Type B pancreatic cell (in vitro differentiated cells): ENCODE results near the gene MRPS34. TPM values are rescaled to one million over a fixed set of nuclear protein-coding genes. Genes with fewer than 3 reads are reported as not detected.

Experiments
- DNase-seq: peaks from one replicate; pipeline ENCODE4 v3.0.0; 2021; ENCODE audit warnings: mixed read lengths; ENCODE audit not compliant: unreplicated experiment; ENCODE audit errors: extremely low spot score
- H3K27ac Mint-ChIP-seq: 2 replicates; pipeline ENCODE4 v1.8.0; 2021; ENCODE audit warnings: mild to moderate bottlenecking, mixed read lengths
- H3K27me3 Mint-ChIP-seq: 2 replicates; pipeline ENCODE4 v1.8.0; 2021; ENCODE audit warnings: mixed read lengths
- H3K36me3 Mint-ChIP-seq: 2 replicates; pipeline ENCODE4 v1.8.0; 2021; ENCODE audit warnings: mixed read lengths
- H3K4me1 Mint-ChIP-seq: one replicate; pipeline ENCODE4 v1.8.0; 2021; ENCODE audit warnings: mixed read lengths; ENCODE audit not compliant: unreplicated experiment
- H3K4me3 Mint-ChIP-seq: 2 replicates; pipeline ENCODE4 v1.8.0; 2021; ENCODE audit warnings: mild to moderate bottlenecking, mixed read lengths
- H3K9me3 Mint-ChIP-seq: 2 replicates; pipeline ENCODE4 v1.8.0; 2021; ENCODE audit warnings: mixed read lengths
- CTCF ChIP-seq: fragments of 200-600 bp; sonication (generic); conservative IDR thresholded peaks from 2 replicates; pipeline ENCODE4 v1.5.0; 2021; ENCODE audit warnings: antibody characterized with exemption, mild to moderate bottlenecking
- total RNA-seq: library from RNA; stranded (reverse); gene quantifications from 2 replicates; pipeline ENCODE4 v1.2.1, GENCODE V29; 2021; ENCODE audit warnings: low replicate concordance

The MRPS34 gene
- total RNA-seq, 1 donor from 2014 or later, result 95.5 TPM

GRCh38 chr16:1818873-1819525 is 46.1 kb upstream of the MRPS34 start:
- Mint-ChIP-seq H3K27me3 (no peaks in the 10 kb centered on the region), H3K9me3 (no peaks in the 10 kb centered on the region), H3K27ac (no peak overlapping the region), H3K36me3 (peaks cover 6% of the 10 kb centered on the region), H3K4me3 (no peak overlapping the region), H3K4me1 (no peaks in the 10 kb centered on the region)
- DNase-seq, result no peak
- TF ChIP-seq CTCF, result no peak

DNA sequence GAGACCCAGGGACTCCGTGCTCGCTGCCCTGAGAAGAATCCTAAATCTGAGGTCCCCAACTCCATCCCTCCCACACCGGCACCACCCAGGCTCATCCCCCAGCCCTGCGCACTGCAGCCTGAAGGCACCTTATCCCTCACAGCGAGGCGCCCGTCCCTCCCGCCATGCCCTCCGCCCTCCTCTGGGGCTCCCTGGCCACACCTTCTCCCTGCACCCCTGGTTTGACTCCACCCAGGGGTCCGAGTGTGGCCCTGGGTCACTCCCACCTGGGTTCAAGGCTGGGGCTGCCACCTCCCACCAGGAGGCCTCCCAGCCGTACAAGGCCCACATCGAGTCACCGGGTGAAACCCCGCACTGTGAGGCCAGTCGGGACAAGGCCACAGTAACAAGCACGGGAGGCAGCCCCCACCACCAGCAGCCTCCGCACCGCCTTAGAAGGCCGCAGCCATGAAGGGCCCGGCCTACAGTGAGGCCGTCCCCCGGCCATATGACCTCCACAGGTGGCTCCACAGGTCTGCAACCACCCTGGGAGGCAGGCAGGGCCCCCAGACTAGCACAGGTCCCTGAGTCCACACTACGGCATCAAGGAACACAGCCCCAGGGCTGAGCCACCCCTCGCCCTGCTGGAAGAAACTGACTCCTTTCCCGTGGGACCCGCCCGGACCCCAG is 45.4 kb upstream of the MRPS34 start:
- no peak overlapping the region for H3K27ac Mint-ChIP-seq
- no peaks in the 10 kb centered on the region for H3K4me1 Mint-ChIP-seq
- TF ChIP-seq CTCF, result no peak
- no peaks in the 10 kb centered on the region for H3K27me3 Mint-ChIP-seq
- peaks cover 6% of the 10 kb centered on the region for H3K36me3 Mint-ChIP-seq
- no peak for DNase-seq
- H3K4me3 Mint-ChIP-seq, result no peak overlapping the region
- no peaks in the 10 kb centered on the region for H3K9me3 Mint-ChIP-seq

- no peak overlapping the region for H3K27ac Mint-ChIP-seq
- no peaks in the 10 kb centered on the region for H3K9me3 Mint-ChIP-seq
- H3K4me1 Mint-ChIP-seq, result no peaks in the 10 kb centered on the region
- no peak for DNase-seq
- H3K36me3 Mint-ChIP-seq, result peaks cover 6% of the 10 kb centered on the region
- no peak overlapping the region for H3K4me3 Mint-ChIP-seq
- no peak for TF ChIP-seq CTCF
- H3K27me3 Mint-ChIP-seq, result no peaks in the 10 kb centered on the region
Observed at GRCh38 chr16:1817716-1818115, 44.8 kb upstream of the MRPS34 start.

DNA sequence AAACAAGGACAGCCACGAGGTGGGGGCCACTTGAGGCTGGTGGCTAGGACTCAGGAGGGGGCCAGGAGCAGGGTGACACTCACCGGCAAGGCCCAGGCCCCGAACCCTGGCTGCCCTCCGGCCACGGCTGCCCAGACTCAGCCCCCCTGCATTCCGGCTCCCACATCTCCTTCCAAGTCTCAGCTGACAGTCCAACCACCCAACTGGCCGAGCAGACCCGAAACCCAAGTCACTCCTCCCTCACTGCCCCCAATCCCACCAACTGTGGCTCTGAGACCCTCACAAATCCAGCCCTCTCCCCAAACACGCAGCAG is 44.3 kb upstream of the MRPS34 start:
- Mint-ChIP-seq H3K9me3 (no peaks in the 10 kb centered on the region), H3K27me3 (no peaks in the 10 kb centered on the region), H3K27ac (no peak overlapping the region), H3K36me3 (peaks cover 6% of the 10 kb centered on the region), H3K4me3 (no peak overlapping the region), H3K4me1 (no peaks in the 10 kb centered on the region)
- TF ChIP-seq CTCF, result no peak
- DNase-seq, result no peak

DNA sequence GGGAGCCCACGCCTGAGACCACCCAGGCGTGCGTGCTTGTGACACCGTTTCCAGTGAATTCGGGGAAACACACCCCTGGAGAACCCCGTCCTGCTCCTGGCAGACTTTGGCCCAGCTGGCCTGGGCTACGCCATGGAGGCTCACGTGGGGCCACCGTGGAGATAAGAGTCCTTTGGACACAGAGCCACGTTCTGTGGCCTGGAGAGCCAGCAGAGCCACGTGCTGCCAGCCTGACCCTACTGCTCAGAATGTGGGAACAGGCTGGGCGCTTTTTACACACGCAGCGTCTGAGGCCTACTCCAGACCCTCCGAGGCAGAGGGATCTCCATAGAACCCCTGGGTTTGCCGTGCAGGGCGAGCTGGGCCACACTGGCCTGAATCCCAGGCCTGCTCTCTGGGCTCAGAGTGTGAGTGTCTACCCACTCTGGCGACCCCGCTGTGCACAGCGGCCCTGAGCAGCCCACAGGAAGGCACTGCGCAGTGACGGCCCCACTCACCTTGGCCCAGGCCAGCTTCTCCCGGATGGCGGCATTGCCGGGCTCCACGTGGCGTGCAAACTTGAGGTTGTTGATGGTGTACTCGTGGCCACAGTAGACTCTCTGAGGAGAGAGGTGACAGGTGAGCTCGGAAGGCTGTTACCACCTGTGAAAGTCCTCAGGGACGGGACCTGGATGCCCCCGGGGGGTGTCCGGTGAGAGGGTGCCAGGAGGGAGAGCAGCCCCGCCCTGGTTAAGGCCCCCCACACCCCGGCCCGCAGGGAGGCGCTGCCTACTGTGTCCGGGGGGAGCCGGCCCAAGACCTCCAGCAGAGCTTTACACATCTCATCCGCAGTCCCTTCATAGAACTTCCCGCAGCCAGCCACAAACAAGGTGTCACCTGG is 43.7 kb upstream of the MRPS34 start:
- no peak overlapping the region for H3K4me3 Mint-ChIP-seq
- peaks cover 6% of the 10 kb centered on the region for H3K36me3 Mint-ChIP-seq
- H3K27ac Mint-ChIP-seq, result no peak overlapping the region
- H3K4me1 Mint-ChIP-seq, result no peaks in the 10 kb centered on the region
- DNase-seq, result no peak
- no peak for TF ChIP-seq CTCF
- H3K27me3 Mint-ChIP-seq, result no peaks in the 10 kb centered on the region
- H3K9me3 Mint-ChIP-seq, result no peaks in the 10 kb centered on the region
